Progenitor cell of endocrine pancreas (in vitro differentiated cells): Measurements from ENCODE around the gene PDPR. TPM values are rescaled to one million over a fixed set of nuclear protein-coding genes. Genes with fewer than 3 reads are reported as not detected.
A peak's percentile ranks its signal among the peaks of the same experiment; 100 is the strongest.
"Not testable (repeated sequence)": the region's sequence is repeated elsewhere in the genome, so short reads cannot be mapped to it uniquely, and the experiment has no call there.

ENCODE experiments used
- DNase-seq: peaks from one replicate; pipeline ENCODE4 v3.0.0; 2021; ENCODE audit warnings: low spot score; ENCODE audit not compliant: unreplicated experiment
- H3K27ac Mint-ChIP-seq: 2 replicates; pipeline ENCODE4 v1.8.0; 2021; ENCODE audit warnings: mild to moderate bottlenecking, moderate library complexity, mixed read lengths
- H3K27me3 Mint-ChIP-seq: 2 replicates; pipeline ENCODE4 v1.8.0; 2021; ENCODE audit warnings: mixed read lengths
- H3K36me3 Mint-ChIP-seq: 2 replicates; pipeline ENCODE4 v1.8.0; 2022; ENCODE audit warnings: mixed read lengths; ENCODE audit not compliant: insufficient read depth
- H3K4me1 Mint-ChIP-seq: 2 replicates; pipeline ENCODE4 v1.8.0; 2021; ENCODE audit warnings: low read depth, mixed read lengths
- H3K4me3 Mint-ChIP-seq: 2 replicates; pipeline ENCODE4 v1.8.0; 2021; ENCODE audit warnings: low read depth, mild to moderate bottlenecking, moderate library complexity, mixed read lengths
- H3K9me3 Mint-ChIP-seq: 2 replicates; pipeline ENCODE4 v1.8.0; 2021; ENCODE audit warnings: low read depth, mixed read lengths
- long read RNA-seq: library from polyadenylated mRNA; unstranded; transcript quantifications from one replicate; pipeline ENCODE4 v2.0.0, GENCODE V29; 2020
- total RNA-seq: library from RNA; stranded (reverse); gene quantifications from 2 replicates; pipeline ENCODE4 v1.2.1, GENCODE V29; 2021

The PDPR gene
- 26.4 and 28.4 TPM in 2 replicates for total RNA-seq
- long read RNA-seq, partial matches to known transcripts: 0 of 29 reads
- long read RNA-seq, other reads (novel, unspliced or antisense): 29 of 29 reads

GRCh38 chr16:70113982-70114826 is at the start of gene PDPR:
Gene PDPR, plus strand, starts transcription at chr16:70114332. Its CDS starts 6,161 bp downstream, at chr16:70120493.
- H3K4me1 Mint-ChIP-seq, H3K9me3 Mint-ChIP-seq, H3K36me3 Mint-ChIP-seq, H3K27me3 Mint-ChIP-seq: not testable (repeated sequence)
- peak within 1 kb of the TSS; percentile 80 for H3K4me3 Mint-ChIP-seq
- peak; percentile 87 for DNase-seq
- peak within 1 kb of the TSS; percentile 86 for H3K27ac Mint-ChIP-seq

- H3K9me3 Mint-ChIP-seq, H3K36me3 Mint-ChIP-seq, H3K27me3 Mint-ChIP-seq: not testable (repeated sequence)
- peak overlapping the region; percentile 94 for H3K27ac Mint-ChIP-seq
- peak overlapping the region; percentile 85 for H3K4me3 Mint-ChIP-seq
- H3K4me1 Mint-ChIP-seq: peaks cover 29% of the 10 kb centered on the region
- peak; percentile 25 for DNase-seq
These were observed 49.2 kb upstream of the PDPR start for GRCh38 chr16:70064841-70065370.

- not testable (repeated sequence) for H3K9me3 Mint-ChIP-seq, DNase-seq, H3K27ac Mint-ChIP-seq, H3K36me3 Mint-ChIP-seq, H3K27me3 Mint-ChIP-seq
- Mint-ChIP-seq H3K4me1 (peaks cover 27% of the 10 kb centered on the region), H3K4me3 (peak overlapping the region; percentile 85)
These were observed 48.8 kb upstream of the PDPR start for GRCh38 chr16:70065376-70065745.

- Mint-ChIP-seq H3K27ac (peak overlapping the region; percentile 89), H3K4me1 (peaks cover 22% of the 10 kb centered on the region), H3K4me3 (peak overlapping the region; percentile 82)
- not testable (repeated sequence) for H3K27me3 Mint-ChIP-seq, H3K9me3 Mint-ChIP-seq, H3K36me3 Mint-ChIP-seq
- DNase-seq: peak; percentile 86
These were observed 48.1 kb upstream of the PDPR start for GRCh38 chr16:70065746-70066658.

- H3K27me3 Mint-ChIP-seq, H3K27ac Mint-ChIP-seq, DNase-seq, H3K9me3 Mint-ChIP-seq, H3K36me3 Mint-ChIP-seq: not testable (repeated sequence)
- Mint-ChIP-seq H3K4me1 (peaks cover 15% of the 10 kb centered on the region), H3K4me3 (peak overlapping the region; percentile 71)
These were observed 47.4 kb upstream of the PDPR start for GRCh38 chr16:70066751-70067150.

GRCh38 chr16:70079081-70079480 is 35.1 kb upstream of the PDPR start:
- H3K4me1 Mint-ChIP-seq, H3K4me3 Mint-ChIP-seq, H3K27me3 Mint-ChIP-seq, DNase-seq, H3K9me3 Mint-ChIP-seq, H3K36me3 Mint-ChIP-seq, H3K27ac Mint-ChIP-seq: not testable (repeated sequence)

- H3K4me1 Mint-ChIP-seq, H3K9me3 Mint-ChIP-seq, H3K4me3 Mint-ChIP-seq, H3K27me3 Mint-ChIP-seq, DNase-seq, H3K27ac Mint-ChIP-seq, H3K36me3 Mint-ChIP-seq: not testable (repeated sequence)
These were observed 32.9 kb upstream of the PDPR start for GRCh38 chr16:70081219-70081618.

- H3K36me3 Mint-ChIP-seq, H3K4me3 Mint-ChIP-seq, H3K4me1 Mint-ChIP-seq, H3K27ac Mint-ChIP-seq, H3K9me3 Mint-ChIP-seq, DNase-seq, H3K27me3 Mint-ChIP-seq: not testable (repeated sequence)
These were observed 30.2 kb upstream of the PDPR start for GRCh38 chr16:70083931-70084330.

- not testable (repeated sequence) for H3K27me3 Mint-ChIP-seq, DNase-seq, H3K27ac Mint-ChIP-seq, H3K36me3 Mint-ChIP-seq, H3K9me3 Mint-ChIP-seq, H3K4me3 Mint-ChIP-seq, H3K4me1 Mint-ChIP-seq
These were observed 26.0 kb upstream of the PDPR start for GRCh38 chr16:70088160-70088559.

GRCh38 chr16:70088877-70089276 is 25.3 kb upstream of the PDPR start:
- H3K4me1 Mint-ChIP-seq, H3K27ac Mint-ChIP-seq, H3K4me3 Mint-ChIP-seq, DNase-seq, H3K27me3 Mint-ChIP-seq, H3K36me3 Mint-ChIP-seq, H3K9me3 Mint-ChIP-seq: not testable (repeated sequence)

GRCh38 chr16:70089289-70089688 is 24.8 kb upstream of the PDPR start:
- not testable (repeated sequence) for H3K4me3 Mint-ChIP-seq

GRCh38 chr16:70091104-70091503 is 23.0 kb upstream of the PDPR start:
- H3K27me3 Mint-ChIP-seq, H3K4me1 Mint-ChIP-seq, H3K27ac Mint-ChIP-seq, H3K9me3 Mint-ChIP-seq, H3K36me3 Mint-ChIP-seq, DNase-seq, H3K4me3 Mint-ChIP-seq: not testable (repeated sequence)

More at GRCh38 chr16:70089289-70089688, 24.8 kb upstream of the PDPR start:
- not testable (repeated sequence) for H3K4me1 Mint-ChIP-seq, H3K36me3 Mint-ChIP-seq, H3K27me3 Mint-ChIP-seq, DNase-seq, H3K9me3 Mint-ChIP-seq, H3K27ac Mint-ChIP-seq

- H3K27ac Mint-ChIP-seq, H3K4me3 Mint-ChIP-seq, H3K27me3 Mint-ChIP-seq, H3K9me3 Mint-ChIP-seq, DNase-seq, H3K36me3 Mint-ChIP-seq, H3K4me1 Mint-ChIP-seq: not testable (repeated sequence)
These were observed 20.0 kb upstream of the PDPR start for GRCh38 chr16:70094096-70094495.
